Measurements from ENCODE around the gene ZFP1.

DNA sequence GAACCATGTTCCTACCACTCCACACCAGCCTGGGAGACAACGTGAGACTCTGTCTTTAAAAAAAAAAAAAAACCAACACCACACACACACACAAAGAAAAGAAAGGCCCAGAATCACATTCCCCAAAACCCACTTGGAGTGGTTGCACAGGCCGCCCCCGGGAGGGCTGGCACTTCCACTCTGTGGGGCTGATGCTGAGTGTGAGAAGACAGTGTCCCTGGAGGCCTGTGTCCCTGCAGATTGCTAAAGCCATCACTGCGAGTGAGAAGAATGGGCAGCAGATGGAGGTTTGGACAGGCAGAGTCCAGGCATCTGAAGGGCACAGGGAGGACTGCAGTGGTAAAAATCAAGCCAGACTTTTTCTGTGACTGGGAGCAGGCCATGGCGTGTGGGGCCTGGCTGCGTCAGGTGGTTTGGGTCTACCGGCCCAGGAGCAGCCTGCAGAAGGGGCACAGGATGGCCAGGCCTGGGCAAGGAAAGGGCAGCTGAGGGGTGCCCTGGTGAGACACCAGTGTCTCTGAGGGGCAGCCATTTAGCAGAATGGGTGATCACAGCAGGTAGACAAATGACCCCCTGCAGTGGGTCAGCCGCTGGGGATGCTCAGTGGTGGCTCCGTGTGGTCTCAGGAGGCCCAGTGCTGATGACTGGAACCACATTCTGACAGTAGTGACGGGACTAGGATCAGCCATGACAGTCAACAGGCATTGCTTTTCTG, 45.6 kb downstream of the ZFP1 start:
- TF ChIP-seq CEBPB (IDR thresholded peaks at IDR 0.05) (no peak), CHD2 (IDR thresholded peaks at IDR 0.05; ENCODE audit: low read length, partially characterized antibody) (no peak), RNF2 (IDR thresholded peaks at IDR 0.05; ENCODE audit: borderline replicate concordance, low read depth) (no peak), HDAC2 (IDR thresholded peaks at IDR 0.05) (no peak), POLR2A (IDR thresholded peaks at IDR 0.05; ENCODE audit: low read length) (no peak), CBX2 (IDR thresholded peaks at IDR 0.05; ENCODE audit: borderline replicate concordance, low read depth) (no peak), HOXB5 (CRISPR knock-in tag; IDR thresholded peaks at IDR 0.05) (no peak), SMC3 (IDR thresholded peaks at IDR 0.05) (no peak), BHLHE40 (IDR thresholded peaks at IDR 0.05; ENCODE audit: low read depth, low read length) (no peak)
- TF ChIP-seq, protein P1, sequence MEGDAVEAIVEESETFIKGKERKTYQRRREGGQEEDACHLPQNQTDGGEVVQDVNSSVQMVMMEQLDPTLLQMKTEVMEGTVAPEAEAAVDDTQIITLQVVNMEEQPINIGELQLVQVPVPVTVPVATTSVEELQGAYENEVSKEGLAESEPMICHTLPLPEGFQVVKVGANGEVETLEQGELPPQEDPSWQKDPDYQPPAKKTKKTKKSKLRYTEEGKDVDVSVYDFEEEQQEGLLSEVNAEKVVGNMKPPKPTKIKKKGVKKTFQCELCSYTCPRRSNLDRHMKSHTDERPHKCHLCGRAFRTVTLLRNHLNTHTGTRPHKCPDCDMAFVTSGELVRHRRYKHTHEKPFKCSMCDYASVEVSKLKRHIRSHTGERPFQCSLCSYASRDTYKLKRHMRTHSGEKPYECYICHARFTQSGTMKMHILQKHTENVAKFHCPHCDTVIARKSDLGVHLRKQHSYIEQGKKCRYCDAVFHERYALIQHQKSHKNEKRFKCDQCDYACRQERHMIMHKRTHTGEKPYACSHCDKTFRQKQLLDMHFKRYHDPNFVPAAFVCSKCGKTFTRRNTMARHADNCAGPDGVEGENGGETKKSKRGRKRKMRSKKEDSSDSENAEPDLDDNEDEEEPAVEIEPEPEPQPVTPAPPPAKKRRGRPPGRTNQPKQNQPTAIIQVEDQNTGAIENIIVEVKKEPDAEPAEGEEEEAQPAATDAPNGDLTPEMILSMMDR (IDR thresholded peaks at IDR 0.05), result no peak
- TF ChIP-seq, protein P2, sequence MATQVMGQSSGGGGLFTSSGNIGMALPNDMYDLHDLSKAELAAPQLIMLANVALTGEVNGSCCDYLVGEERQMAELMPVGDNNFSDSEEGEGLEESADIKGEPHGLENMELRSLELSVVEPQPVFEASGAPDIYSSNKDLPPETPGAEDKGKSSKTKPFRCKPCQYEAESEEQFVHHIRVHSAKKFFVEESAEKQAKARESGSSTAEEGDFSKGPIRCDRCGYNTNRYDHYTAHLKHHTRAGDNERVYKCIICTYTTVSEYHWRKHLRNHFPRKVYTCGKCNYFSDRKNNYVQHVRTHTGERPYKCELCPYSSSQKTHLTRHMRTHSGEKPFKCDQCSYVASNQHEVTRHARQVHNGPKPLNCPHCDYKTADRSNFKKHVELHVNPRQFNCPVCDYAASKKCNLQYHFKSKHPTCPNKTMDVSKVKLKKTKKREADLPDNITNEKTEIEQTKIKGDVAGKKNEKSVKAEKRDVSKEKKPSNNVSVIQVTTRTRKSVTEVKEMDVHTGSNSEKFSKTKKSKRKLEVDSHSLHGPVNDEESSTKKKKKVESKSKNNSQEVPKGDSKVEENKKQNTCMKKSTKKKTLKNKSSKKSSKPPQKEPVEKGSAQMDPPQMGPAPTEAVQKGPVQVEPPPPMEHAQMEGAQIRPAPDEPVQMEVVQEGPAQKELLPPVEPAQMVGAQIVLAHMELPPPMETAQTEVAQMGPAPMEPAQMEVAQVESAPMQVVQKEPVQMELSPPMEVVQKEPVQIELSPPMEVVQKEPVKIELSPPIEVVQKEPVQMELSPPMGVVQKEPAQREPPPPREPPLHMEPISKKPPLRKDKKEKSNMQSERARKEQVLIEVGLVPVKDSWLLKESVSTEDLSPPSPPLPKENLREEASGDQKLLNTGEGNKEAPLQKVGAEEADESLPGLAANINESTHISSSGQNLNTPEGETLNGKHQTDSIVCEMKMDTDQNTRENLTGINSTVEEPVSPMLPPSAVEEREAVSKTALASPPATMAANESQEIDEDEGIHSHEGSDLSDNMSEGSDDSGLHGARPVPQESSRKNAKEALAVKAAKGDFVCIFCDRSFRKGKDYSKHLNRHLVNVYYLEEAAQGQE (IDR thresholded peaks at IDR 0.05), result no peak
- TF ChIP-seq, protein P3, sequence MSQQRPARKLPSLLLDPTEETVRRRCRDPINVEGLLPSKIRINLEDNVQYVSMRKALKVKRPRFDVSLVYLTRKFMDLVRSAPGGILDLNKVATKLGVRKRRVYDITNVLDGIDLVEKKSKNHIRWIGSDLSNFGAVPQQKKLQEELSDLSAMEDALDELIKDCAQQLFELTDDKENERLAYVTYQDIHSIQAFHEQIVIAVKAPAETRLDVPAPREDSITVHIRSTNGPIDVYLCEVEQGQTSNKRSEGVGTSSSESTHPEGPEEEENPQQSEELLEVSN (IDR thresholded peaks at IDR 0.05; ENCODE audit: borderline replicate concordance, low read depth), result no peak
- TF ChIP-seq, protein P4, sequence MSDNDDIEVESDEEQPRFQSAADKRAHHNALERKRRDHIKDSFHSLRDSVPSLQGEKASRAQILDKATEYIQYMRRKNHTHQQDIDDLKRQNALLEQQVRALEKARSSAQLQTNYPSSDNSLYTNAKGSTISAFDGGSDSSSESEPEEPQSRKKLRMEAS (IDR thresholded peaks at IDR 0.05), result no peak
- TF ChIP-seq, protein P5, sequence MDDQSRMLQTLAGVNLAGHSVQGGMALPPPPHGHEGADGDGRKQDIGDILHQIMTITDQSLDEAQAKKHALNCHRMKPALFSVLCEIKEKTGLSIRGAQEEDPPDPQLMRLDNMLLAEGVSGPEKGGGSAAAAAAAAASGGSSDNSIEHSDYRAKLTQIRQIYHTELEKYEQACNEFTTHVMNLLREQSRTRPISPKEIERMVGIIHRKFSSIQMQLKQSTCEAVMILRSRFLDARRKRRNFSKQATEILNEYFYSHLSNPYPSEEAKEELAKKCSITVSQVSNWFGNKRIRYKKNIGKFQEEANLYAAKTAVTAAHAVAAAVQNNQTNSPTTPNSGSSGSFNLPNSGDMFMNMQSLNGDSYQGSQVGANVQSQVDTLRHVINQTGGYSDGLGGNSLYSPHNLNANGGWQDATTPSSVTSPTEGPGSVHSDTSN (IDR thresholded peaks at IDR 0.05), result no peak

All from A549 (cell line).